Chondrocyte (in vitro differentiated cells): Measurements from ENCODE around the gene STON2. TPM values are rescaled to one million over a fixed set of nuclear protein-coding genes. Genes with fewer than 3 reads are reported as not detected.

Experiments
- DNase-seq: peaks from one replicate; pipeline ENCODE4 v3.0.0; 2021; ENCODE audit warnings: mixed read lengths, low spot score
- H3K27ac Mint-ChIP-seq: one replicate; pipeline ENCODE4 v1.8.0; 2021; ENCODE audit warnings: mild to moderate bottlenecking, moderate library complexity, mixed read lengths; ENCODE audit not compliant: unreplicated experiment
- H3K27me3 Mint-ChIP-seq: 2 replicates; pipeline ENCODE4 v1.8.0; 2021; ENCODE audit warnings: low read depth, mixed read lengths
- H3K36me3 Mint-ChIP-seq: 2 replicates; pipeline ENCODE4 v1.8.0; 2021; ENCODE audit warnings: low read depth, mixed read lengths
- H3K4me1 Mint-ChIP-seq: 2 replicates; pipeline ENCODE4 v1.8.0; 2021; ENCODE audit warnings: low read depth, mild to moderate bottlenecking, mixed read lengths
- H3K4me3 Mint-ChIP-seq: one replicate; pipeline ENCODE4 v1.8.0; 2021; ENCODE audit warnings: mild to moderate bottlenecking, moderate library complexity, mixed read lengths; ENCODE audit not compliant: unreplicated experiment
- H3K9me3 Mint-ChIP-seq: 2 replicates; pipeline ENCODE4 v1.8.0; 2021; ENCODE audit warnings: low read depth, mixed read lengths
- CTCF ChIP-seq: fragments of 200-600 bp; sonication (generic); IDR thresholded peaks from 2 replicates; pipeline ENCODE4 v1.5.0; 2021; ENCODE audit warnings: antibody characterized with exemption, mild to moderate bottlenecking, moderate library complexity
- total RNA-seq: library from RNA; stranded (reverse); gene quantifications from 3 replicates; pipeline ENCODE4 v1.2.1, GENCODE V29; 2021

The STON2 gene
- total RNA-seq, 1 donor from 2014 or later: not detected

GRCh38 chr14:81276073-81277069 lies 123.8 kb downstream of the STON2 start:
- no peak for TF ChIP-seq CTCF
- DNase-seq: no peak
- peaks cover 21% of the 10 kb centered on the region for H3K27me3 Mint-ChIP-seq
- no peak overlapping the region for H3K27ac Mint-ChIP-seq
- H3K9me3 Mint-ChIP-seq: no peaks in the 10 kb centered on the region
- no peaks in the 10 kb centered on the region for H3K4me1 Mint-ChIP-seq
- H3K4me3 Mint-ChIP-seq: no peak overlapping the region
- H3K36me3 Mint-ChIP-seq: no peaks in the 10 kb centered on the region

- Mint-ChIP-seq H3K4me1 (no peaks in the 10 kb centered on the region), H3K27me3 (peaks cover 21% of the 10 kb centered on the region), H3K4me3 (no peak overlapping the region), H3K27ac (no peak overlapping the region), H3K9me3 (no peaks in the 10 kb centered on the region), H3K36me3 (no peaks in the 10 kb centered on the region)
- TF ChIP-seq CTCF: no peak
- no peak for DNase-seq
Measured at GRCh38 chr14:81275305-81276072, 124.6 kb downstream of the STON2 start.

- DNase-seq: no peak
- TF ChIP-seq CTCF: no peak
- no peaks in the 10 kb centered on the region for H3K36me3 Mint-ChIP-seq
- no peak overlapping the region for H3K27ac Mint-ChIP-seq
- H3K27me3 Mint-ChIP-seq: peaks cover 23% of the 10 kb centered on the region
- no peak overlapping the region for H3K4me3 Mint-ChIP-seq
- H3K4me1 Mint-ChIP-seq: no peaks in the 10 kb centered on the region
- H3K9me3 Mint-ChIP-seq: no peaks in the 10 kb centered on the region
Measured at GRCh38 chr14:81273961-81274575, 126.1 kb downstream of the STON2 start.

GRCh38 chr14:81273521-81273920 lies 126.6 kb downstream of the STON2 start:
- Mint-ChIP-seq H3K36me3 (no peaks in the 10 kb centered on the region), H3K4me1 (no peaks in the 10 kb centered on the region), H3K9me3 (no peaks in the 10 kb centered on the region), H3K27me3 (peaks cover 23% of the 10 kb centered on the region), H3K4me3 (no peak overlapping the region), H3K27ac (no peak overlapping the region)
- DNase-seq: no peak
- no peak for TF ChIP-seq CTCF

- H3K9me3 Mint-ChIP-seq: no peaks in the 10 kb centered on the region
- no peak for TF ChIP-seq CTCF
- DNase-seq: no peak
- no peaks in the 10 kb centered on the region for H3K4me1 Mint-ChIP-seq
- H3K4me3 Mint-ChIP-seq: no peak overlapping the region
- H3K36me3 Mint-ChIP-seq: no peaks in the 10 kb centered on the region
- no peak overlapping the region for H3K27ac Mint-ChIP-seq
- H3K27me3 Mint-ChIP-seq: peaks cover 30% of the 10 kb centered on the region
Measured at GRCh38 chr14:81272317-81272716, 127.8 kb downstream of the STON2 start.
